Measurements from ENCODE around the gene PLXNA4. TPM values are rescaled to one million over a fixed set of nuclear protein-coding genes. Genes with fewer than 3 reads are reported as not detected.

Gene PLXNA4
- total RNA-seq, 2 donors from 2014 or later = 9.5 to 18.0 TPM

DNA sequence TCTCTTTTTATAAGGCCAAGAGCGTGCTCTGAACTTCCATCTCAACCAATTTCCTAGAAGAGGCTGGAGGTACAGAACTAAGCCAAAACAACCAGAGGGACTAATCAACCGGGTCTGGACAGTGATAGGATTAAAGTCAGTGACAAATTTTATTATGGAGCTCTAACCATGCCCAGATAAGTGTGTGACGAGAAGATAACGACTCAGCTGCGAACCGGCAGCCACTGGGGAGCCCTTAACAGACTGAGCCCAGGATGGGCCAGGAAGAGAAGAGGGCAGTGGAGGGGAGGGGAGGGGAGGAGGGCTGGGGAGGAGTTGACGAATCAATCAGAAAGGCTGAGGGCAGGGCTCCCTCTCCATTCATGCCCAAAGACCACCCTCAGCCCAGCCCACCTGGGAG is 119.9 kb downstream of the PLXNA4 start:
- Histone ChIP-seq H3K4me3 (no peak overlapping the region), H3K36me3 (no peaks in the 10 kb centered on the region), H3K27ac (no peak overlapping the region), H3K9me3 (no peaks in the 10 kb centered on the region), H3K4me1 (no peaks in the 10 kb centered on the region), H3K27me3 (no peaks in the 10 kb centered on the region)
- DNase-seq (ENCODE audit: low spot score) = no peak
- TF ChIP-seq, protein P1, sequence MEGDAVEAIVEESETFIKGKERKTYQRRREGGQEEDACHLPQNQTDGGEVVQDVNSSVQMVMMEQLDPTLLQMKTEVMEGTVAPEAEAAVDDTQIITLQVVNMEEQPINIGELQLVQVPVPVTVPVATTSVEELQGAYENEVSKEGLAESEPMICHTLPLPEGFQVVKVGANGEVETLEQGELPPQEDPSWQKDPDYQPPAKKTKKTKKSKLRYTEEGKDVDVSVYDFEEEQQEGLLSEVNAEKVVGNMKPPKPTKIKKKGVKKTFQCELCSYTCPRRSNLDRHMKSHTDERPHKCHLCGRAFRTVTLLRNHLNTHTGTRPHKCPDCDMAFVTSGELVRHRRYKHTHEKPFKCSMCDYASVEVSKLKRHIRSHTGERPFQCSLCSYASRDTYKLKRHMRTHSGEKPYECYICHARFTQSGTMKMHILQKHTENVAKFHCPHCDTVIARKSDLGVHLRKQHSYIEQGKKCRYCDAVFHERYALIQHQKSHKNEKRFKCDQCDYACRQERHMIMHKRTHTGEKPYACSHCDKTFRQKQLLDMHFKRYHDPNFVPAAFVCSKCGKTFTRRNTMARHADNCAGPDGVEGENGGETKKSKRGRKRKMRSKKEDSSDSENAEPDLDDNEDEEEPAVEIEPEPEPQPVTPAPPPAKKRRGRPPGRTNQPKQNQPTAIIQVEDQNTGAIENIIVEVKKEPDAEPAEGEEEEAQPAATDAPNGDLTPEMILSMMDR (IDR thresholded peaks at IDR 0.05) = no peak

DNA sequence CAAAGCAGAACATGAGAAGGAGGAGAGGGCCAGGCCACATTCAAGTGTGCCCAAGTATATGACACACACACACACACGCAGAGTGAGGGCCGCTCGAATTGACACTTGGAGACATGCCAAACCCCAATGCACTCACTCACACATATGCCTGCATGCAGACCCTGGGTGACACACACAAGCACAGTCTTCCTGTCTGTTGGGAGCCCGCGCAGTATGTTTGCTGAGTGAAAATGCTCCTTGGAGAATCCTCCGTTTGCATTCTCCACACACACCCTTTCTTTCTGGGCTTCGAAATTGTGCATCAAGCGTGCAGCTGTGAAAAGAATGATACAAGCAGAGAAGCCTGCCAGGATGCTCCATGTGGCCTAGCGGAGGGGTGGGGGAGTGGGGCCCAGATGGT is 120.9 kb downstream of the PLXNA4 start:
- H3K27ac ChIP-seq = no peak overlapping the region
- no peaks in the 10 kb centered on the region for H3K27me3 ChIP-seq
- no peaks in the 10 kb centered on the region for H3K4me1 ChIP-seq
- no peak for DNase-seq (ENCODE audit: low spot score)
- H3K9me3 ChIP-seq = no peaks in the 10 kb centered on the region
- TF ChIP-seq, protein P1 (IDR thresholded peaks at IDR 0.05) = no peak
- no peak overlapping the region for H3K4me3 ChIP-seq
- no peaks in the 10 kb centered on the region for H3K36me3 ChIP-seq

DNA sequence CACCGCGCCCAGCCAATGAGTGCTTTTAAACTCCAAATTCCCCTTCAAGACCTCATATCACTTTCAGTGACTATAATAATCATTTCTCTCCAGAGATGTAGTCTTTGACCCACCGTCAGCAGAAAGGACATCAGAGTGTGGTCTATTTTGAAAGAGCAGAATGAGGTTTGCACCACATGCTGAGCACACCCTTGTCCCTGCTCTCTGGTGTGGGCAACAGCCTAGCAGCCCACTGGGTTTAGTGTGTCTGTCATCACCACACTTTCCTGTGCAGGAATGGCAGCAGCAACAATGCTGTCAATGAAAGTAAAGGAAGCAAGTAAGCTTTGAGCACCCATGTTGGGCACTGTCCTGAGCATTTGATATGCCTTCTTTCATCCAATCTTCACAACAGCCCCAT is 122.4 kb downstream of the PLXNA4 start:
- Histone ChIP-seq H3K9me3 (no peaks in the 10 kb centered on the region), H3K27me3 (no peaks in the 10 kb centered on the region), H3K4me3 (no peak overlapping the region), H3K36me3 (no peaks in the 10 kb centered on the region), H3K4me1 (no peaks in the 10 kb centered on the region), H3K27ac (no peak overlapping the region)
- DNase-seq (ENCODE audit: low spot score) = no peak
- TF ChIP-seq, protein P1 (IDR thresholded peaks at IDR 0.05) = no peak

DNA sequence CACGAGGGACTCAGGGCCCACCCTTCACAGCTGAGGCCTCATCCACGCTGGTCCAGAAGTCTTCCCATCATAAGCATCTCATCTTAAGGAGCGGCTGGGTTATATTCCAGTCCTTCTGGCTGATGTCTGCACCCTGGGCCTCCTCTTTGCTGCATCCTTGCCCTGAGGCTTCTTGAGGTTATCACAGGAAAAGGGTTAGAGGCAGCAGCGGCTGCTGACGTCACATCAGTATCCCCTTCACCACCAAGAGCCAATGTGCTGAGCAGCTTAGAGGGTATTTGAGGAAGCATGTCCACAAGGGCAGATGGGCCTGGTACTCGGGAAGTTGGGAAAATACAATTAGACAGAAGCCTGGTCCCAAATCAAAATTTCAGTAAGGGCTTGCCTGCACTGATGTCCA is 125.1 kb downstream of the PLXNA4 start:
- H3K27me3 ChIP-seq = no peaks in the 10 kb centered on the region
- H3K27ac ChIP-seq = no peak overlapping the region
- H3K4me1 ChIP-seq = no peaks in the 10 kb centered on the region
- H3K36me3 ChIP-seq = no peaks in the 10 kb centered on the region
- TF ChIP-seq, protein P1 (IDR thresholded peaks at IDR 0.05) = no peak
- no peaks in the 10 kb centered on the region for H3K9me3 ChIP-seq
- no peak for DNase-seq (ENCODE audit: low spot score)
- no peak overlapping the region for H3K4me3 ChIP-seq

DNA sequence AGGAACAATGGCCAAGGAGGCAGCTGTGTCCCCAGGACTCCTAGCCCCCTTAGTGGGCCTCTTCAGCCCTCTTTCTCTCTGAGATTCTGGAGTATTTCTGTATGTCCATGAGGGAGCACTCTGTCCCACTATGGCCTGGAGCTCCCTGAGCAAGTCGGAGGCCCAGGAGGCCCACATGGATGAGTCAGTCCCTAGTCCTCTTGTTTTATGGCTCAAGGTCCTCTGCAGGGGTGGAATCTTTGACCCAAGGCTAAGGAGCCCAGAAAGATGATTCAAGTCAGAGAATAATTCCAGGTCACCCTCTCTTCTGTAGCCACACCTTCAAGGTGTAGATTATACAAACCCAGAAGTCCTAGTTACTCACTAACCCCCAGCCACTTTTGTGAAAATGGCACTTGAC is 125.6 kb downstream of the PLXNA4 start:
- Histone ChIP-seq H3K36me3 (no peaks in the 10 kb centered on the region), H3K27me3 (no peaks in the 10 kb centered on the region), H3K4me1 (no peaks in the 10 kb centered on the region), H3K9me3 (no peaks in the 10 kb centered on the region), H3K27ac (no peak overlapping the region), H3K4me3 (no peak overlapping the region)
- DNase-seq (ENCODE audit: low spot score) = no peak
- TF ChIP-seq, protein P1 (IDR thresholded peaks at IDR 0.05) = no peak

DNA sequence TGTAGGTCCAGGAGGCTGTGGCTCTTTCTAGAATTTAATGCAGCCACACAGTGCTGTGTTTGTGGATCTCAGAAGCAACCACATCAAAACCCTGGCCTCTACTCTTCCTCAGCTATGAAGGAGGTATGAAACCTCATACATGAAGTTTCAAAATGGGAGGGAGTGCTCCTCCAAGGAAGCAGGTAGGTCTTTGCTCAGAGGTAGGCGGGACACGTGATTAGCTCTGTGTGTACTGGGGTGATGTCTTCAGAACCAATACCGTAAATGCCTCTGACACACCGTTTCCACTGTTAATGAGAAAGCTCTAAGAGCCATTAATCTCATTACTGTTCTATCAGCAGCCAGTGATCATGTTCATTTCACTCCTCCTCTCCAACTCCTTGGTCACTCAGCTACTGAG is 126.1 kb downstream of the PLXNA4 start:
- H3K9me3 ChIP-seq = no peaks in the 10 kb centered on the region
- no peaks in the 10 kb centered on the region for H3K36me3 ChIP-seq
- H3K27me3 ChIP-seq = no peaks in the 10 kb centered on the region
- TF ChIP-seq, protein P1 (IDR thresholded peaks at IDR 0.05) = no peak
- no peak for DNase-seq (ENCODE audit: low spot score)
- H3K4me3 ChIP-seq = no peak overlapping the region
- no peaks in the 10 kb centered on the region for H3K4me1 ChIP-seq
- H3K27ac ChIP-seq = no peak overlapping the region

All from right atrium auricular region (tissue), 2 donors.